ENCODE data around the gene PGK2. TPM values are rescaled to one million over a fixed set of nuclear protein-coding genes. Genes with fewer than 3 reads are reported as not detected.
"Not testable (repeated sequence)": the region's sequence is repeated elsewhere in the genome, so short reads cannot be mapped to it uniquely, and the experiment has no call there.

The PGK2 gene
- not detected for polyA plus RNA-seq

DNA sequence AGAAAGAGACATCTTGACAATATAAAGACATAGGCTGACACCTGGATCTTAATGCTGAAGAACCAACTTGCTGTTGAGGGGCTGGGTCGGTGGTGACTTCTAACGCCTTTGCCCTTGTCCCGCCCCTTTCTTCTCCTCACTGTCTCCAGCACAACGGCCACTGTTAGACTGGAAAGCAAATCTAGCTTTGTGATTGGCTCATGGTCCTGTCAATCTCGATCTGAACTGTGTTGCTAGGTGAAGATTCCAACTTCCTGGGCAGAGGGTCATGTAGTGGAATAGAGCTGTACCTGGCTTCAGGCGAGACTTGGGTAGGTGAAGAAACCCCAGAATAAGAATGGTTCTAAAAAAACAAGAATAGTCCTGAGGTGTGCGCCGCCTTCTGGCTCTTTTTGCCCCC is at the start of gene PGK2:
PGK2 (minus strand) TSS at position 110 of the 400 bp plus-strand sequence; CDS start at position 12, 98 bp downstream.
- WGBS, 3 donors = 84 to 90% (median 86%) methylated on average over 8 of the region's 8 CpGs
- H3K27ac ChIP-seq (ENCODE audit: low read depth, low read length) = no peak within 1 kb of the TSS

DNA sequence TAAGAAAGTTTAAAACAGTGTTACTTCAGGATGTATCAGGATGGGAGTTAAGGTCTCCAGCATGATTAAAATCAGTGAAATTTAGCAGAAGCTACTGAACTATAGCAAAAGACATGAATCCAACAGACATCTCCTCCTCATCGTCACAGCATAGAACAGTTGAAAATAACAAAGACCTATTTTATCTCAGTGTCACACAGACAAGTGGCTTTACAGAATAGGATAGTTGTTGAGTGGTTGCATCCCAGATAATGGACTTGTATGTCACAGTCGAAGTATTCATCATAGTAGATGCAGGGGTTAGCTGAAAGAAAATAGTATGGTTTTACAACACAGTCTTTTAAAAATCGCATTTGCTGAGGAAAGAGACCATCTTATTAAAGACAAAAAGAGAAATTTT is 48.1 kb upstream of the PGK2 start:
- H3K27ac ChIP-seq (ENCODE audit: low read depth, low read length) = no peak overlapping the region
- 83 to 89% (median 85%) methylated on average over 3 of the region's 3 CpGs for WGBS, 3 donors

DNA sequence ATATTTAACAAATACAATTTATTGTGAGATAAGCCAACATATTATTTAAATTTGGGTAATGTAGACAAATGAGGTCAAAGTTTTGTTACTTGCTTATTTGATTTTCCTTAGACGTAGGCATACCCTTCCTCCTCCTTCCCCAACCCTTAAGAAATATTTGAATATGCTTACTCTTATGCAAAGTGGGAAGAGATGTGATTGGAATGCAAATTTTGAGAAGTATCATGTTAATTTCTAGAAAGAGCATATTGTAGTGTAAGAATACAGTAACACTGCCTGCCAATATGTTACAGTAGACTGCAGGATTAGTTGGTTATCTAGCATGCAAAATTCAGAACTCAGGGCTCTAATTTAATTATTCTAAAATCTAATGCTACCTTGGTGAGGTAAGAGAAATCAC is 46.3 kb upstream of the PGK2 start:
- WGBS, 3 donors = 78 to 89% (median 81%) methylated on average over 1 of the region's 1 CpG
- H3K27ac ChIP-seq (ENCODE audit: low read depth, low read length) = no peak overlapping the region

DNA sequence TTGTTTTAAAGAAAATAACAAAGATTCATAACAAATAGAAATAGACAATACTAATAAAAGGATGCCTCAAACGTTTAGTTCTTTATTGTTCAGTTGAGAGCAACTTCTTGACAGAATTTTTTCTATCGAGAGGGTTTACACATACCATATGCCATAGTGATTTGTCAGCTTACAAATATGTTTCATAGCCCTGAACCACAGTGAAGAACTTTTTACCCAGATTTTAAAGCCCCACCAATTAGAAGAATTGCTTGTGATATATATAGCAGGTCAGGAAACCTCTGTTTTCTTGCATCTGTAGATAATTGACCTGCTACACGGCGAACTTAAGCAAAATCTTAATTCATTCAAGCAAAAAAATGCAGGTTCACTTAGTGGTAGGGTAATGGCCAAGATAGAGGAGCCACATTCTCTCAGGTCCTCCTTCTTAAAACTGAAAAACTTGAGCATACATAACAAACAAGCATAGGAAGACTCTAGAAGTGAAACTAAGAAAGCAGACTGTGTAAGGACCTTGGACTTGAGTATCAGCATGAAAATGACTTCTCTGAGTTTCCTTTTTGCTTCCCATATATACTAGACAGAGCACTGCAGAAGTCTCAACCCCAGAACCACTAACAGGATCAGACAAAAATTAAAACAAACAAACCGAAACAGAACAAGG is 39.8 kb upstream of the PGK2 start:
- WGBS, 3 donors = 39 to 70% (median 40%) methylated on average over 5 of the region's 5 CpGs
- H3K27ac ChIP-seq (ENCODE audit: low read depth, low read length) = no peak overlapping the region

GRCh38 chr6:49815166-49815565 is 28.1 kb upstream of the PGK2 start:
- WGBS, 3 donors = 33 to 87% (median 84%) methylated on average over 2 of the region's 2 CpGs
- H3K27ac ChIP-seq (ENCODE audit: low read depth, low read length) = no peak overlapping the region

GRCh38 chr6:49813248-49813647 is 26.2 kb upstream of the PGK2 start:
- WGBS, 3 donors = 38 to 69% (median 68%) methylated on average over 2 of the region's 2 CpGs
- H3K27ac ChIP-seq (ENCODE audit: low read depth, low read length) = no peak overlapping the region

DNA sequence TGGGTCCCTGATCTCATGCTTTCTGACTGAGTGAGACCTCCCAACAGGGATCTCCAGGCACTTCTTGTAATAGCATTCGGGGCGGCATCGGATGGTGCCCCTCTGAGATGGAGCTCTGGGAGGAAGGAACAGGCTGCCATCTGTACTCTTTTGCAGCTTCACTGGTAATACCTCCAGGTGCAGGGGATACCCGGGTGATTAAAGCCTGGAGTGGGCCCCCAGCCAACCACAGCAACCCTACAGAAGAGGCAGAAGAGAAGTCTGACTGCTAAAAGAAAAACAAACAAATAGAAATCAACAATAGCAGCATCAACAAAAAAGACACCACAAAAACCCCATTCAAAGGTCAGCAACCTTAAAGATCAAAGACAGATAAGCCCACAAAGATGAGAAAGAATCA is 19.1 kb upstream of the PGK2 start:
- WGBS, 3 donors = 87 to 90% (median 89%) methylated on average over 4 of the region's 4 CpGs
- no peak overlapping the region for H3K27ac ChIP-seq (ENCODE audit: low read depth, low read length)

DNA sequence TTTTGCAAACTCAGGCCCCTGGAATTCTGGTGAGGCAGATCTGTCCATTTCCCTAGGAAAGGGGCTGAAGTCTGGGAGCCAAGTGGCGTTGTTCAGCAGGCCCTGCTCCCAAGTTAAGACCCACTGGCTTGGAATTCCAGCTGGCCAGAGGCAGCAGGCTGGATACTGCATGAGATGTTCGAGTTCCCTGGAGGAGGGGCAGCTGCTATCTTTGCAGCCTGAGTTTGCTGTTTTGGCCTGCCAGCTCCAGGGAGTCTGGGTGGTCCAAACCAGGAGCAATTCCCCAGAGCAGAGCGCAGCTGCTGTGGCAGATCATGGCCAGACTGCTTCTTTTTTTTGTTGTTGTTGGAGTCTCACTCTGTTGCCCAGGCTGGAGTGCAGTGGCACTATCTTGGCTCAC is 18.2 kb upstream of the PGK2 start:
- H3K27ac ChIP-seq (ENCODE audit: low read depth, low read length) = no peak overlapping the region
- 68 to 83% (median 77%) methylated on average over 3 of the region's 3 CpGs for WGBS, 3 donors

GRCh38 chr6:49801525-49801924 is 14.4 kb upstream of the PGK2 start:
- 91 to 97% (median 95%) methylated on average over 8 of the region's 8 CpGs for WGBS, 3 donors
- H3K27ac ChIP-seq (ENCODE audit: low read depth, low read length) = no peak overlapping the region

GRCh38 chr6:49799090-49799489 is 12.0 kb upstream of the PGK2 start:
- no peak overlapping the region for H3K27ac ChIP-seq (ENCODE audit: low read depth, low read length)
- 96 to 100% (median 98%) methylated on average over 1 of the region's 1 CpG for WGBS, 3 donors

- WGBS, 3 donors = 83 to 88% (median 87%) methylated on average over 15 to 20 of the region's 21 CpGs
- H3K27ac ChIP-seq (ENCODE audit: low read depth, low read length) = not testable (repeated sequence)
Measured at GRCh38 chr6:49796842-49797455, 9.9 kb upstream of the PGK2 start.

- 38 to 68% (median 52%) methylated on average over 2 of the region's 2 CpGs for WGBS, 3 donors
- H3K27ac ChIP-seq (ENCODE audit: low read depth, low read length) = no peak overlapping the region
Measured at GRCh38 chr6:49790341-49790740, 3.3 kb upstream of the PGK2 start.

- H3K27ac ChIP-seq (ENCODE audit: low read depth, low read length) = no peak overlapping the region
Measured at GRCh38 chr6:49784272-49784671, 2.8 kb downstream of the PGK2 start.

DNA sequence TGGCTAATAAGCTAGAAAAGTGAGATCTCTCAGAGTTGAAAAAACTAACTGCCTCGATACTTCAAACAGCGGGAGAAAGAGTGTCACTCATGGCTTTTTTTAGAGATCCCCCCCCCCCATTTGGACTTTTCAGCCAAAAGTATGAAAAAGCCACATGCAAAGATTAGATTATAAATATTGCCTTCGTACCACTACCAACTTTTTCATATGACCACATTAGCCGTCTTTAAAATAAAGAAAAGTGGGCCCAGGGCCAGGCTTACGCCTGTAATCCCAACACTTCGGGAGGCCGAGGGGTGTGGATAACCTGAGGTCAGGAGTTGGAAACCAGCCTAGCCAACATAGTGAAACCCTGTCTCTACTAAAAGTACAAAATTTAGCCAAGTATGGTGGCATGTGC is 4.4 kb downstream of the PGK2 start:
- WGBS, 3 donors = 90 to 93% (median 92%) methylated on average over 7 of the region's 7 CpGs
- no peak overlapping the region for H3K27ac ChIP-seq (ENCODE audit: low read depth, low read length)

GRCh38 chr6:49782293-49782692 is 4.8 kb downstream of the PGK2 start:
- 57 to 72% (median 67%) methylated on average over 1 of the region's 1 CpG for WGBS, 3 donors

GRCh38 chr6:49776444-49776843 is 10.6 kb downstream of the PGK2 start:
- WGBS, 3 donors = 11 to 50% (median 20%) methylated on average over 1 of the region's 1 CpG
- no peak overlapping the region for H3K27ac ChIP-seq (ENCODE audit: low read depth, low read length)

More at GRCh38 chr6:49782293-49782692, 4.8 kb downstream of the PGK2 start:
- no peak overlapping the region for H3K27ac ChIP-seq (ENCODE audit: low read depth, low read length)

DNA sequence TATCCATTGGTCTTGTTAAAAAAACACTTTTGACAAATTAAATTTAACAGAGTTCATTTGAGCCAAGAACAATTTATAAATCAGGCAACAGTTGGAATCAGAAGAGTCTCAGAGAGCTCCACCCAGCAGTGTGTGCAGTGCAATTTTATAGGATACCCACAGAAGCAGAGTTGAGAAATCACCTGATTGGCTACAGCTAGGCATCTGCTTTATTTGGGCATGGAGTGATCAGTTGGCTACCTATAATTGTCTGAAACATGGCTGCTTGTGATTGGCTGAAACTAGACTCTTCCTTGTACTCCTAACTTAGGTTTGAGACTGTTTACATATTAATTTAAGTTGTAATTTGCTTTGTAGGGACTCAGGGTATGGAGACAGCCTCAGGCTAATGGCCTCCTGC is 12.0 kb downstream of the PGK2 start:
- no peak overlapping the region for H3K27ac ChIP-seq (ENCODE audit: low read depth, low read length)

GRCh38 chr6:49772285-49772684 is 14.8 kb downstream of the PGK2 start:
- 56 to 64% (median 61%) methylated on average over 5 of the region's 5 CpGs for WGBS, 3 donors
- no peak overlapping the region for H3K27ac ChIP-seq (ENCODE audit: low read depth, low read length)

DNA sequence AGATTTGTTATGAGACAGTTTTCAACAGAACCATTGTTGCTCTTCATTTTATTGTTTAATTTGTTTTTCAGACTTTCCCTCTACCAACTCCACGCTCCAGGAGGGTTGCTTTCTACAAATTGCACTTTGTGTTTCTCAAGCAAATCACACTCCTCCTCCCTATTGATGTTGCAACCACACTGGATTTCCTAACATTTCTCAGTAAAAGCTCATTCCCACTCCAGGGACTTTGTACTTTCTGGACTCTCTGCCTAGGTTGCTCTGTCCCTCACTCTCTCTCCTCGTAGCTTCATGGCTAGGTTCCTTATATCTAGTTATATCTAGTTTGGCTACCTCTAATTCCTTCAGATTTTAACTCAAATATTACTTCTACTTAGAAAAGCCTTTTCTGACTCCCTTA is 20.3 kb downstream of the PGK2 start:
- no peak overlapping the region for H3K27ac ChIP-seq (ENCODE audit: low read depth, low read length)
- WGBS, 3 donors = 44 to 86% (median 57%) methylated on average over 2 of the region's 2 CpGs

- no peak overlapping the region for H3K27ac ChIP-seq (ENCODE audit: low read depth, low read length)
- WGBS, 3 donors = 27 to 73% (median 61%) methylated on average over 2 of the region's 2 CpGs
Measured at GRCh38 chr6:49764571-49765236, 22.4 kb downstream of the PGK2 start.
